Stimulated activated CD8-positive, alpha-beta memory T cell treated with anti-CD3 and anti-CD28 coated beads, Interleukin-12 subunit alpha, Interleukin-12 subunit beta, amount 100 ng/mL, for 1 hour (primary cell): ENCODE data around the gene EVI5.
A peak's percentile ranks its signal among the peaks of the same experiment; 100 is the strongest.
"Not testable (repeated sequence)": the region's sequence is repeated elsewhere in the genome, so short reads cannot be mapped to it uniquely, and the experiment has no call there.

Experiments
- DNase-seq: peaks from one replicate; pipeline ENCODE4 v3.0.0-alpha.2; 2020; ENCODE audit warnings: low read depth

EVI5 gene

DNA sequence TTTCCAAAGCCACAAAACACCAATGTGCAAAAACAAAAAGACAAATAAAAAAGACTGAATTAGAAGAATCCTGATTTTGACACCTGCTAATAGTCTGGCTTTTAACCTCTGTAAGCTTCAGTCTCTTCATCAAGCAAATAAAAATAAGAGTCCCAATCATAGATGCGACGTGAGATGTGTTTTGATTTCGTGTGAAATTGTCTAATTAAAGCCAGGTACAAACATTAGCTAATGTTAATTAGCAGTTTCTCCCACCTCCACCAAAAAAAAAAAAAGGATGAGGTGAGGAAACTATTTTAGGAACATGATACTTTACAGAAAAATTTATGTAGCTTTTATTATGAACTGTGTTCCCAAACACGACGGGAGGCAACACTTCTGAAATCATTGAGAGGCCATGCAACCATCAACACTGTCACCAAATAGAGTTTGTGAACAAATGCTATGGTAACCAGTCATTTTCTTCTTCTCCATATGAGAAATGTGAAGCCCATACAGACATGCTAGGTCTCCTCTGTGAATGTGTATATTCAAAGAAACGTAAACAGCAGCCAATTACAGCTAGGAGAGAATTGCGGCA lies 6.7 kb upstream of the EVI5 start:
- DNase-seq: no peak

DNA sequence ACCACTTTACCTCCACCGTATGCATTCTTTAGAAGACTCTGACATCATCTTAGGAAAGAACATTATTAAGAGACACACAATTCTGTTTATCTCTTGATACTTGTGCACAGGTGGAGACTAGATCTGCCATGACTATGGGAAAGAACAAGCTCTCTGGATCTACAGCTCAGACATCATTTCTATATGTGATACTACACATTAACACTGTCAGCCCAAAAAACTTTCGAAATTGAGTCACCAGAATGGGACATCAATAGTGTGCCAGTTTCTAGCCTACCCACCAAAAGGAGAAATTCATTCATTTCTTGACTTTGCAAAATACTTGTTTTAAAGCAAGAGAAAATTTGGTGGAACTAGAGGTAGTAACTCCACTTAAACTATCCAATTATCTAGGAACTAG lies 6.0 kb upstream of the EVI5 start:
- no peak for DNase-seq

DNA sequence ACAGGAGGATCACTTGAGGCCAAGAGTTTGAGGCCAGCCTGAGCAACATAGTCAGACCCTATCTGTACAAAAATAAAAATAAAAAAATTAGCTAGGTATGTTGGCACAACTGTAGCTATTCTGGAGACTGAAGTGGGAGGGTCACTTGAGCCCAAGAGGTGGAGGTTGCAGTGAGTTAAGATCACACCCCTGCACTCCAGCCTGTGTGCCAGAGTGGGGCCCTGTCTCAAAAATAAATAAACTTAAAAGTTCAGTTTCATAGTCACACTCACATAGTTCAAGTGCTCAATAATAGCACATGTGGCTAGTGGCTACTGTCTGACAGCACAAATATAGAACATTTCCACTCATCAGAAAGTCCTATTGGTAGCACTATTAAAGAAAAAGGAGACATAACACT lies 5.2 kb upstream of the EVI5 start:
- DNase-seq: no peak

DNA sequence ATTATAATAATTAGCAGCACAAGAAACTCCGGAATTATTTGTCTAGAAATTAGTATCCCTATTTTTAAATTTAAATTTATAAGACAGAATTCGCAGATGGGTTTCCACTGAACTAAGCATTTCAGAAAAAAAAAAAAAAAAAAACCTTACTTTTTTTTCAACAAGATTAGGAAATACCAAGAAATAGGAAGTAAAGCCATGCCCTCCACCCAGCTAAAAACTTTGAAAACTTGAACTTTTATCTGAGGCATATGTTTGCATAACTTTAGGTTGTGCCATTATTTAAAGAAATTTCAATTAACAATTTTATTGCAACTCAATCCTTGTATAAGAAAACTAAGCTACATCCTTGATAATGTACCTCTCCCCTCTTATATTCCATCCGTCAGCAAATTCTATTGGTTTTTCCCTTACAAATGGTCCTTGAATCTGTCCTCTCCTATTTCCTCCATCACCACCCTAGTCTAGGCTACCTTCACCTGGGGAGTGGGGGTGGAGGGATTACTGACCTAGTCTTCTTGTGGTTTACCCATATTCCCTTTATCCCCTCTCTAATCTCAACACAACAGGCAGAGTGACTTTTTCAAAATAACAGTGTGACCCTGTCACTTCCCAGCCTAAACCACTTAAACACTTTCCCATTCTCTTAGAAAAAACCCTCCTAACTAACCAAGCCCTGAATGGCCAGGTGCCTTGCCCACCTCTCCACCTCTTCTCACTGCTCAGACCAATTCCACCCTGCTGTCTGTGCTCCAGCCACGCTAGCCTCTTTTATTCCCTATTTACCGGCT lies 1.4 kb upstream of the EVI5 start:
- DNase-seq: no peak

DNA sequence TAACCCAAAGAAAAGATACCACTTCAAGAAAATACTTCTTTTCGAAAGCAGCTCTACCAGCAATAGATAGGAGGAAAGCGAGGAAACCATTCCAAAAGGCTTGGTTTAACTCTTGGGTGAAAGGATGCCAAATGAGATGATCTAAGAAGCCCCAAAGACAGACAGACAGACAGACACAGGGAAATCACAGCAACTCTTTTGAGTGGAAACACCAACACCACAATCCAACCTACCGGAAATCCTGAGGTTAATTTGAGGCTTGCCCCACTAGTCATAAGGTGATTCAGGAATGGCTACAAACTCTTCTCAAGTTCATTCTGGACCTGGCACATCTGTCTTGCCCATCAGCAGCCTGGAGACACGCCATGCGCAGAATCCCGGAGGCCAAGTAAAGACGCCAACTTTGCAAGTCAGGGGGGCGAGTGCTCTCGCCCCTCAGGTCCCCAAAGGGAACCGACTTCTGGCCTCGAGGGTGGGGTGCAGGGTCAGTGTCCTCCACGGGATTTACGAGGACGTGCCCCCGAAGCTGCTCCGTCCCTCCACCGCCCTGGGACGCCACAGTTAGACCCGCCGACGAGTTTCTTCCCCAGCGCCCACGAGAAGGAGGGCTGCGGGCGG lies 778 bp downstream of the EVI5 start:
- DNase-seq: peak; percentile 3

DNA sequence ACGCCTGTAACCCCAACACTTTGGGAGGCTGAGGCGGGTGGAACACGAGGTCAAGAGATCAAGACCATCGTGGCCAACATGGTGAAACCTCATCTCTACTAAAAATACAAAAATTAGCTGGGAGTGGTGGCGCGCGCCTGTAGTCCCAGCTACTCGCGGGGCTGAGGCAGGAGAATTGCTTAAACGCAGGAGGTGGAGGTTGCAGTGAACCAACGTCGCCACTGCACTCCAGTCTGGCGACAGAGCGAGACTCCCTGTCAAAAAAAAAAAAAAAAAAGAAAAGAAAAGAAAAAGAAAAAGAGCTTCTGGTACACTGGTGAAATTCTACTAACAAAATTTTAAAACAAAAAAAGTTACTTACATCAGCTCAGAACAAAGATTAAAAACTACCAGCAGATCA lies 1.4 kb downstream of the EVI5 start:
- not testable (repeated sequence) for DNase-seq

DNA sequence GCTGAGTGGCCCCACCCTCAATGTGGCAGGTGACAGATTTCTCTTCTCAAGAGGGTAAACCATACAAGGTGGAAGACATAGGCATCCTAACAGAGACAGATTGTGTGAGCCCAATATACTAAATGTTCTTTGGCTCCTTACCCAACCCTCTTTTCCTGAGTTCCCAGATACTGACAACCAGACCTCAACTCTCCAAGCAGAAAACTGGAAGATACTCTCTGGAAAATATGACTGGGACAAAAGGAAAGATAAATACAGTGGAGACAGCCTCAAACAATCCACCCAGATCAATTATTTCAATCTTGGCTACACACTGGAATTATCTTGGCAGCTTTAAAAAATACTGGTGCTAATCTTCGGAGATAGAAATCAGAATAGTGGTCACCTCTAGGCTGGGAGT lies 6.5 kb downstream of the EVI5 start:
- no peak for DNase-seq

DNA sequence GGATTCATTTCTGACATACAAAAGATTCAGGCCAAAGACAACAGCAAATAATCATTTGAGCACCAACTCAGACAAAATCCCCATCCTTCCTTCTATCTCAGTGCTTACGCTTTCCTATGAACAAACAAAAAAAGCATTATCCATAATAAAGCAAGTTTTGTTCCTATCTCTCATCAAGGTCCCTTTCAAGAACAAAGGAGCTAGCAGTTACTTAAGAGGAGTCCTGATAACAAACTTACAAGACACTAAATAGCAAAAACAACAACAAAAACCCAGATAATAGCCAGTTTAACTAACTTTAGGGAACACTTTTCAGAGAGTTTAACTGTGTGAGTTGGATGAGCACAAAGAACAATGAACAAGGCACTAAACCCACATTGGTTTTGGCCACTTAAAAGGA lies 10.5 kb downstream of the EVI5 start:
- DNase-seq: no peak

DNA sequence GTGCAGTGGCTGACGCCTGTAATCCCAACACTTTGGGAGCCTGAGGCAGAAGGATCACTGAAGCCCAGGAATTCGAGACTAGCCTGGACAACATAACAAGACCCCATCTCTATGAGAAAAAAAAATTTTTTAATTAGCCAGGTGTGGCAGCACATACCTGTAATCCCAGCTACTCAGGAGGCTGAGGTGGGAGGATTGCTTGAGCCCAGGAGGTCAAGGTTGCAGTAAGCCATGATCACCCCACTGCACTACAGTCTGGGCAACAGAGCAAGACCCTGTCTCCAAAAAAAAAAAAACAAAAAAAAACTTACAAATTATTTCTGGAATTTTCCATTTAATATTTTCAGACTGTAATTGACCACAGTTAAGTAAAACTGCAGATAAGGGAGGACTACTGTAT lies 11.2 kb downstream of the EVI5 start:
- not testable (repeated sequence) for DNase-seq

DNA sequence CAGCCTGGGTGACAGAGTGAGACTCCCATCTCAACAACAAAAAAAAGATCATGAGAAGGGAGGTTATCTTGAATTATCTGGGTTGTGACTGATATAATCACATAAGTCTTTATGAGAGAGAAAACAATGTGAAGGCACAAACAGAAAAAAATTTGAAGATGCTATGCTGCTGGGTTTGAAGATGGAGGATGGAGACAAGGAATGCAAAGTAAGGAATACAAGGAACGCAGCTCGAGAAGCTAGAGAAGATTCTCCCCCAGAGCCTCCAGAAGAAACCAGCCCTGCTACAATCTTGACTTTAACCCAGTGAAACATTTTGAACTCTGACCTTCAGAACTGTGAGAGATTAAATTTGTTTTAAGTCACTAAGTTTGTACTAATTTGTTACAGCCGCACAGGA lies 15.1 kb downstream of the EVI5 start:
- no peak for DNase-seq

DNA sequence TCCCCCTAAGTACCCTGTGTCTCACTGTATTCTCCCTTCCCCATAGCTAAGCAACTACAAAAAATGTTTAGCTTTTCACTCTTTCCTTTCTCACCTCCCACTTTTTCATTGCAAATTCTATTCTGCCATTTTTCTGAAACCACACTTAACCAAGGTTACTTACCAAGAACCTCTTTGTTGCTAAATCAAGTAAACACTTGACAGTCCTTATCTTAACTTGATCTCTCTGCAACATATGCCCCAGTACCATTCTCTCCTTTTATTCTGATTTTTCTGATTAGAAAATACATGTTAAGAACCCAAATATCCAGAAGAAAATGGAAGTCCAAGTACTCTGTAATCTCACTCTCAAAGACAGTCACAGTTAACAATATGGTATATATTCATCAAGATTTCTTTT lies 16.0 kb downstream of the EVI5 start:
- DNase-seq: no peak

DNA sequence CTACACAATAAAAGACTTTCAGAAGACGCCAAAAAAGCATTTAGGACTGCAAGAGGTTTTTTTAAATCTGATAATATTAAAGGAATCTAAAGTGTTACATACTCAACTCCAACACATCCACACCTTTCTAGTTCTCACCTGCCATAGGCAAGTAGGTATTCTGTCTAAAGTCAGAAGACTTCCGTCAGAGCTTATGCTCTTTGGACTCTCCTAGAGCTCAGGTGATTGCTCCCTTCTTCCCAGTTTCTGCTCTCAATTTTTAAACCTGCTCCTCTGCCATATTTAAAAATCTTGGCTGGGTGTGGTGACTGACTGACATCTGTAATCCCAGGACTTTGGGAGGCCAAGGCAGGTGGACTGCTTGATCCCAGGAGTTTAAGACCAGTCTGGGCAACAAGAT lies 16.6 kb downstream of the EVI5 start:
- DNase-seq: no peak

DNA sequence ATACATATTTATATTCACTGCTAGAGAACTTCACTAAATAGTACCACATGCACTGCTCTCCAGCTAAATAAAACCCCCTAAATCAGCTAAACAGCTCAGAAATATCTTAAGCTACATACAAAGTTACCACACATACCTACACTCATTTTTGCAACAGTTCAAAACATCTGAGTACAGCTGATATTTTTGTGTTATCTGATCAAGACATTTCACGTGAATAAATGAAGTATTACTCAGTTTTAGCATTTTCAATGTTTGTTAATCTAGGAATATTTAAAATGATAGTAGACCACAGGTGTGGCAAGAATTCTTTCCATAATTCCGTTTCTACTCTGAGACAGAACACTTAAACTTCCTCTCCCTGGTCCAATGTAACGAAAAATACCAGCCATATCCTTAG lies 20.8 kb downstream of the EVI5 start:
- no peak for DNase-seq

DNA sequence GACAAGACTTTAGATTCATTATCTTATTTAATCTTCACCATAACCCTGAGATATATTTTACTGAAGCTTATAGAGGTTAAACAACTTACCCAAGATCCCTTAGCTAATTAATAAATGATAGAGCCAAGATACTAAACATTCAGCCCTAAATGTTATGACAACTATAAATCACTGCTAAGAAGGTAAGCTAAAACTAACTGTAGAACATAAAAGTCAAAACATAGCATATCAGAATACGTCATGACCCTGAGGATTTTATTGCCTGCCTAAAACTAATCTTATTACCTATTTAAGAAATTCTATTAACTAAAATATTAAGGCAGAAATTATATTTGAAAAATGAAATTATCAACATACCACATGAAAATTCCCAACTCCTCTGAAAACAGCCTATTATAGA lies 22.6 kb downstream of the EVI5 start:
- DNase-seq: no peak

DNA sequence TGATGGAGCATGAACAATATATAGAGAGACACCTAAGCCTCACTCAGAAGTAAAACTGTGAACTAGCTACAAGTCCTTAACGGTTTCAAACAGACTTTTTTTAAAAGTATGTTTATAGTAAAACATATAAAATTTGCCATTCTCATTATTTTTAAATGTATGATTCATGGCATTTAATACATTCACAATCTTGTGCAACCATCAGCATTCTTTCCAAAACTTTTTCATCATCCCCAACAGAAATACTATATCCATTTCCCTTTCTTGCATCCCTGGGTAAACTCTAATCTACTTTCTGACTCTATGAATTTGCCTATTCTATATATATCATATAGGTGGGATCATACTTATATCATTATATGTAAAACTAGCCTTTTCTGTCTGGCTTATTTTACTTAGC lies 25.5 kb downstream of the EVI5 start:
- no peak for DNase-seq

DNA sequence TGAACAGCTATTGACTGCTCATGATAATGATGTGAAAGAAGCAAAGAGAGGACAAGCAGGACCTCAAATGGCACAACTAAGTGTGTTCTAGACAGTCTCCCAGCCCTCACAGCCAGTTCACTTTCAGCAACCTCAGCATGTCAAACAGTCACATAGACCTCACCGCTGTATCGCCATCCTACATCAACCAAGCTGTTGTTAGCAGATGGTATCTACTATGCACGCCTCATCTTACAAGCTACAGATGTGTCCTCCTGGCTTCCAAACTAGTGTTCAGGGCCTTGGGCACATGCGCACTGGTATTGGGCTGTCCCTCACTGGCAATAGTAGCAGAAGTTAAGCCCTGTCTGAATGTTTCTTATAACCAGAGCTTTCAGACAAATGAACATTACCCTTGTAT lies 28.4 kb downstream of the EVI5 start:
- no peak for DNase-seq

DNA sequence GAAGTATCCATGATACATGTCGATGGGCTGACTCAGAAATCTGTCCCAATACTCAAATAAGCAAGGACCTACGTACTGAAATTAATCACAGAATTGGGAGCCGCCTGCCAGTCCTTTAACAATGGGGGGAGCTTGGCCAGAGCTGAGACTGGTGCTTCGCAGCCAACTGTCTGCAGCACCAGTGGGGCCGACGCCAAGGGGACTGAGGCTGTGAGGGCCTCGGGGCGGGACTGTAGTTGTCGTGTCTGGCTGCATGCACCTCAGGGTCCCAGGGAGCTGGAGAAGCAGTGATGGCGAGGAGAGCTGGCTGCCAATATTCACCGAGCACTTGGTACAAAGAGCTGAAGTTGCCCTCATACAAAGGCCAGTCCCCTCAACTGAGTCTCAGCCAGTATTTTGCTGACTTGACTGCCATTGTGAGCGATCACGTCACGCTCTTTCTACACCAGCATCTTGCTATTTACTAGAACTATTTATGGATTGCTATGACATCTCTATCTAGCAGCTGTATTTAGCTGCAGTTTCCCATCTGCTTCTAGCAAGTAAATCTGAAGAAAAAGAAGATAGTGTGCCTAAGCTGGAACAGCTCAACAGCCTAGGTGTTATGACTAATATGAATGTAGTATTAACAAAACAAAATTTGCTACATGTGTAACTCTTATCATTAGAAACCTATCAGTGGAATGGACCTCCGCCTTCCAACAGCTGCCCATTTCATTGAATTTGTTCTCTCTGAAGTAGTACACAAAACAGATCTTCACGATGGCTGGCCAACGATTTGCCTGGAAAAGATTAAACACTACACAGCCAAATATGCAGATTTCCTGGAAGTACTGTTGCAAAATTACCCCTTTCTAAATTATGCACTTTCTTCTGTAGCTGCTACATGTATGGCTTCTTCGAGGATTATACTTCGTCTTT lies 29.1 kb downstream of the EVI5 start:
- no peak for DNase-seq

DNA sequence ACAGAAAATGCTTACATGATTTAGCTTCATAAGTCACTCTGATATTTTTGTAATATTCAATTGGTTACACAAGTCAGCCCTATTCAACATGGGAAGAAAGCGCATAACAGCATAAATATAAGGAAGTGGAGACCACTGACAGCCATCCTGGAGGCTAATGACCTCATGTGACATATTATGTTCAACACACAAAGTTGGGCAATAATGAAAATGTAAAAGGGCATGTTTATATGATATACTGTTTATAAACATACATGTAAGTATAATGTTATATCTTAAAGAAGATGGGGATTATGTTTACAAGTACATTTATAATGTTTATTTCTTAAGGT lies 30.2 kb downstream of the EVI5 start:
- no peak for DNase-seq

DNA sequence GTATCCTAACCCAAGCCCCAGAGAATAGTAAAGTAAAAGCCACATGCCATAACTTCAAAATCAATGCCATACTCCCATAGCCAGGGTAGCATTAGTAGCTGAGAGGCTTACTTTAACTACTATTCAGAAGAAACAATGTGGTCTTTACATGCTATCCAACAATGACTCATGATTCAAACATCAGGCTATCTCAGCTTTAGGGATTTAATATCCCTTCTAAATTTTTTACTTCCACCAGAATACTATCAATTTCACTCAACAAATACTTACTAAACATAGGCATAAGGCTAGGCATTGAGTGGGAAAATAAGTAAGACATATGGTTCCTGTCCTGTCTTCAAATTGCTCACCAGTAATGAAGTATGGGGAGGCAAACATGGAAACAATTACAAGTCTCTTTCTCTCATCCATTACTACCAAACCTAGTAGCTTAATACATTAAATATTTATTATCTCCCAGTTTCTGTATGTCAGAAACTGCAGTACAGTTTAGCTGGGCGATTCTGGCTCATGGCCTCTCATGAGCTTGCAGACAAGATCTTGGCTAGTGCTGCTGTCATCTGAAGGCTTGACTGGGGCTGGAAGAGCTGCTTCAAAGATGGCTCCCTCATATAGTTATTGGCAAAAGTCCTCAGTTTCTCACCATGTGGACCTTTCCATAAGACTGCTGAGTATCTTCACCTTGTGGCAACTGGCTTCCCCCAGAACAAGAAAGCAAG lies 30.7 kb downstream of the EVI5 start:
- DNase-seq: no peak

DNA sequence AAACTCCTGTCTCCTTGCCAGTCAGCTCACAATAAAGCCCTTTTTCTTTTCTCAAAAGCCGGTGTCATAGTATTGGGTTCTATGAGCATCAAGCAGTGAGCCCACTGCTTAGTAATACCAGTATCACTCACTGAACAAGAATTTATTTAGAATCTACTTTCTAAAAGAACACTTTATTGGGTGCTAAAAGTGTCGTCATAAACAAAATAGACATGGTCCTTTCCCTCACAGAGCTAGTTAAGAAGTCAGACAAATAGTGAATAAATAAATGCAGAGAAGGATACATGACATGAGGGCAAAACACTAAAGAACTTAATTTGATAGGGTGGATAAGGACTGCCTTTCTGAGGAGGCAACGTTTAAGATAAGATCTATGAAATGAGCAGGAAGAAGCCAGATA lies 32.2 kb downstream of the EVI5 start:
- no peak for DNase-seq

DNA sequence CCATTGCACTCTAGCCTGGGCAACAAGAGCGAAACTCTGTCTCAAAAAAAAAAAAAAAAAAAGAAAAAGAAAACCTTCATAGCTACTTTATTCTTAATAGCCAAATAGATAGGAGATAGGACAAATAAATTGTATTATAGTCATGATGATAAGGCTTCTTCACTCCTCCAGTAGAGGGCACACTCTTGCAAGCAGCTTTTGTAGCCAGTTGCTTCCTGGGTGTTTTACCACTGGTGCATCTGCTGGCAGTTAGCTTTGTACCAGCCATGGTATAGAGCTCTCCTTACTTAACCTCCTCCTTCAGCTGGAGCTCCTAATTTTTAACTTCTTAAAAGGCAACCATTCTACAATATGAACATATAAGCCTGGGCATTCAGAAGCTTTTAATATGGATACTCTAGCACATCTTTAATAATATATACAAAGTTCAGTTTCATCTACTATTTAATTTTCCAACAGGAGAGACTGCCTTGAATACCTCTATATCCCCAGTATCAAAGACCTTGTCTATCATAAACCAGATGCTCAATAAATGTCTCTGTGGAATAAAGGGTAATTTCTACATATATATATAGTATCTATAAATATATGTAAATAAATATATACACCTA lies 35.8 kb downstream of the EVI5 start:
- DNase-seq: peak; percentile 6

DNA sequence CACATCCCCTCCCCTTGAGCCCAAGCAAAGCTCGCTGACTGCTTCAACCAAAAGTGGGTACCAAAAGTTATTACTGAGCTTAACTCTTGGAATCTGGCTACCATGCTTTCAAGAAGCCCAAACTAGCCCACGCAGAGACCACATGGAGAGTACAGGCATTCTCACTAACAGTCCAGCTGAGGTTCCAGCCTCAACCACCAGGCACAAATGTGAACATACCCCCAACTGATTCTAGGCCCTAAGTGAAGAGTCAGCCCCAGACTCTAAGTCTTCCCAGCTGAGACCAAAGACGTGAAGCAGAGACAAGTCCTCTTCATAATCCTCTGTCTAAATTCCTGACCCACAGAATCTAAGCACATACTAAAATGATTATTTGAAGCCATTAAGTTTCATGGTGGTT lies 36.8 kb downstream of the EVI5 start:
- DNase-seq: no peak
